Breast epithelium (tissue), 4 donors: ENCODE data around the gene RAPGEF1. TPM values are rescaled to one million over a fixed set of nuclear protein-coding genes. Genes with fewer than 3 reads are reported as not detected.

ENCODE experiments used
- DNase-seq, 2 donors: peaks; one replicate each; pipeline ENCODE4 v3.0.0-alpha.2; 2019; ENCODE audit warnings: low spot score in 2 of 2
- H3K27ac ChIP-seq, 2 donors: fragments of 200-600 bp; sonication (generic) in 1 of 2; one replicate each; pipeline ENCODE4 v1.5.1; 2016 to 2019; ENCODE audit warnings: mild to moderate bottlenecking in 1 of 2
- H3K27me3 ChIP-seq, 2 donors: fragments of 200-600 bp; sonication (generic) in 1 of 2; one replicate each; pipeline versions ENCODE4 v1.5.1 to v1.6.0; 2017 to 2019; ENCODE audit warnings: control low read depth in 1 of 2, mild to moderate bottlenecking in 1 of 2
- H3K36me3 ChIP-seq: fragments of 200-600 bp; one replicate; pipeline ENCODE4 v1.5.1; 2019
- H3K4me1 ChIP-seq, 2 donors: fragments of 200-600 bp; sonication (generic); one replicate each; pipeline ENCODE4 v1.5.1; 2016 to 2019; ENCODE audit warnings: control low read depth in 1 of 2
- H3K4me3 ChIP-seq, 3 donors: fragments of 200-600 bp; sonication (generic); 1 replicate in 2 of 3; 2 replicates in 1 of 3; pipeline ENCODE4 v1.5.1; 2016 to 2019; ENCODE audit warnings: mild to moderate bottlenecking in 3 of 3, moderate library complexity in 2 of 3
- H3K9me3 ChIP-seq, 2 donors: fragments of 200-600 bp; sonication (generic) in 1 of 2; one replicate each; pipeline ENCODE4 v1.5.1; 2016 to 2019; ENCODE audit warnings: control low read depth in 1 of 2
- CTCF ChIP-seq, 3 donors: fragments of 450-650 bp; IDR thresholded peaks; one replicate each; pipeline ENCODE4 v1.5.1; 2016 to 2017; ENCODE audit warnings: antibody characterized with exemption in 3 of 3, mild to moderate bottlenecking in 3 of 3, moderate library complexity in 3 of 3
- POLR2A ChIP-seq: fragments of 450-650 bp; IDR thresholded peaks from one replicate; pipeline ENCODE4 v1.6.1; 2016; ENCODE audit warnings: antibody characterized with exemption, mild to moderate bottlenecking, moderate library complexity
- POLR2AphosphoS5 ChIP-seq, 3 donors: sonication (generic); formaldehyde crosslinking; IDR thresholded peaks; one replicate each; pipeline ENCODE4 v1.6.1; 2017; ENCODE audit warnings: antibody characterized with exemption in 3 of 3
- intact Hi-C: fragments of 100-400 bp; cut with DNase I; formaldehyde crosslinking; loops from one replicate; pipeline ENCODE4 v1.15.1; 2023; ENCODE audit warnings: low total_unique reads
- total RNA-seq, 3 donors: library from RNA; depleted of rRNA; stranded (reverse); fragments of >200 nt; gene quantifications; one replicate each; pipeline ENCODE4 v1.1.0, GENCODE V29; 2016

Gene RAPGEF1
- total RNA-seq, 3 donors from 2014 or later = 35.3 to 38.0 (median 37.3) TPM

- H3K27me3 ChIP-seq = no peaks in the 10 kb centered on the region
- no peaks in the 10 kb centered on the region for H3K36me3 ChIP-seq
- no peaks in the 10 kb centered on the region for H3K9me3 ChIP-seq
- TF ChIP-seq POLR2AphosphoS5 (IDR thresholded peaks at IDR 0.05) (no peak), CTCF (IDR thresholded peaks at IDR 0.05) (no peak), POLR2A (no peak)
- peaks cover 16 to 35% of the 10 kb centered on the region in 2 donors for H3K4me1 ChIP-seq
- peak overlapping the region; percentile 82 to 86 for H3K27ac ChIP-seq
- intact Hi-C loops = no loop called here
- no peak overlapping the region for H3K4me3 ChIP-seq
- DNase-seq = no peak
These were observed 60.4 kb downstream of the RAPGEF1 start for GRCh38 chr9:131679261-131680020.

- no peak for TF ChIP-seq POLR2A
- TF ChIP-seq POLR2AphosphoS5 (IDR thresholded peaks at IDR 0.05) = no peak
- no peak for TF ChIP-seq CTCF (IDR thresholded peaks at IDR 0.05)
- H3K4me1 ChIP-seq = peaks cover 16 to 35% of the 10 kb centered on the region in 2 donors
- H3K9me3 ChIP-seq = no peaks in the 10 kb centered on the region
- peak overlapping the region; percentile 82 to 86 for H3K27ac ChIP-seq
- DNase-seq = peak in 1 of 2 donors; percentile 70
- no peaks in the 10 kb centered on the region for H3K27me3 ChIP-seq
- H3K36me3 ChIP-seq = no peaks in the 10 kb centered on the region
- H3K4me3 ChIP-seq = no peak overlapping the region
- intact Hi-C loops = no loop called here
These were observed 61.3 kb downstream of the RAPGEF1 start for GRCh38 chr9:131678499-131679111.

- peaks cover 16 to 35% of the 10 kb centered on the region in 2 donors for H3K4me1 ChIP-seq
- no peaks in the 10 kb centered on the region for H3K36me3 ChIP-seq
- no peaks in the 10 kb centered on the region for H3K27me3 ChIP-seq
- peak overlapping the region; percentile 82 to 86 for H3K27ac ChIP-seq
- DNase-seq = no peak
- H3K4me3 ChIP-seq = peak overlapping the region in 1 of 3 donors; percentile 3
- H3K9me3 ChIP-seq = no peaks in the 10 kb centered on the region
- intact Hi-C loops = no loop called here
- peak in 1 of 3 donors; percentile 12 for TF ChIP-seq POLR2AphosphoS5 (IDR thresholded peaks at IDR 0.05)
- no peak for TF ChIP-seq POLR2A
These were observed 62.3 kb downstream of the RAPGEF1 start for GRCh38 chr9:131677444-131678180.

- H3K27me3 ChIP-seq = no peaks in the 10 kb centered on the region
- H3K9me3 ChIP-seq = no peaks in the 10 kb centered on the region
- DNase-seq = no peak
- intact Hi-C loops = no loop called here
- peaks cover 16 to 35% of the 10 kb centered on the region in 2 donors for H3K4me1 ChIP-seq
- H3K4me3 ChIP-seq = no peak overlapping the region
- H3K36me3 ChIP-seq = no peaks in the 10 kb centered on the region
- TF ChIP-seq POLR2A (no peak), POLR2AphosphoS5 (IDR thresholded peaks at IDR 0.05) (no peak), CTCF (IDR thresholded peaks at IDR 0.05) (no peak)
- peak overlapping the region; percentile 86 to 90 for H3K27ac ChIP-seq
These were observed 62.8 kb downstream of the RAPGEF1 start for GRCh38 chr9:131677049-131677443.

GRCh38 chr9:131676431-131676972 is 63.4 kb downstream of the RAPGEF1 start:
- Histone ChIP-seq H3K9me3 (no peaks in the 10 kb centered on the region), H3K27ac (peak overlapping the region; percentile 86 to 90), H3K4me3 (no peak overlapping the region), H3K4me1 (peaks cover 16 to 35% of the 10 kb centered on the region in 2 donors), H3K27me3 (no peaks in the 10 kb centered on the region), H3K36me3 (no peaks in the 10 kb centered on the region)
- peak in 1 of 2 donors; percentile 50 for DNase-seq
- intact Hi-C loops = no loop called here
- TF ChIP-seq CTCF (IDR thresholded peaks at IDR 0.05) = no peak
- TF ChIP-seq POLR2A = no peak
- no peak for TF ChIP-seq POLR2AphosphoS5 (IDR thresholded peaks at IDR 0.05)
